Lower lobe of right lung (tissue), 2 donors: ENCODE results near the gene SMIM20. TPM values are rescaled to one million over a fixed set of nuclear protein-coding genes. Genes with fewer than 3 reads are reported as not detected.

Experiments
- ATAC-seq, 2 donors: fragments of 200-7000 bp; cut with Tn5 transposase; one replicate each; pipeline ENCODE4 v1.9.1; 2020 to 2022; ENCODE audit warnings: mild to moderate bottlenecking in 2 of 2, moderate library complexity in 2 of 2
- DNase-seq: peaks from one replicate; pipeline ENCODE4 v3.0.0-alpha.2; 2020
- H3K27ac ChIP-seq: fragments of 200-600 bp; one replicate; pipeline ENCODE4 v1.8.0; 2022
- H3K27me3 ChIP-seq: fragments of 200-600 bp; one replicate; pipeline ENCODE4 v1.8.0; 2022; ENCODE audit warnings: low read depth
- H3K36me3 ChIP-seq: fragments of 200-600 bp; one replicate; pipeline ENCODE4 v1.8.0; 2022; ENCODE audit warnings: mild to moderate bottlenecking
- H3K4me1 ChIP-seq: fragments of 200-600 bp; one replicate; pipeline ENCODE4 v1.8.0; 2022
- H3K4me3 ChIP-seq: fragments of 200-600 bp; one replicate; pipeline ENCODE4 v1.8.0; 2022; ENCODE audit warnings: mild to moderate bottlenecking
- H3K9me3 ChIP-seq: fragments of 200-600 bp; one replicate; pipeline ENCODE4 v1.8.0; 2022
- intact Hi-C: fragments of 100-400 bp; cut with DNase I; formaldehyde crosslinking; loops from one replicate; pipeline ENCODE4 v1.11.0; 2022
- total RNA-seq: library from RNA; stranded (reverse); fragmentation: NEBNext Ultra II Directional; extraction: Animal tissue kit (Norgen Biotek cat#: 25700); gene quantifications from one replicate; pipeline ENCODE4 v1.2.1, GENCODE V29; 2021
- TF ChIP-seq, protein P1 (sequence below): fragments of 200-600 bp; IDR thresholded peaks from one replicate; pipeline ENCODE4 v1.8.0; 2022; ENCODE audit warnings: antibody characterized with exemption, mild to moderate bottlenecking
- donor health status: DM: no; HTN: yes; CAD: no; lungs with severe emphysema.

SMIM20 gene
- total RNA-seq, 1 donor from 2014 or later: 25.7 TPM

DNA sequence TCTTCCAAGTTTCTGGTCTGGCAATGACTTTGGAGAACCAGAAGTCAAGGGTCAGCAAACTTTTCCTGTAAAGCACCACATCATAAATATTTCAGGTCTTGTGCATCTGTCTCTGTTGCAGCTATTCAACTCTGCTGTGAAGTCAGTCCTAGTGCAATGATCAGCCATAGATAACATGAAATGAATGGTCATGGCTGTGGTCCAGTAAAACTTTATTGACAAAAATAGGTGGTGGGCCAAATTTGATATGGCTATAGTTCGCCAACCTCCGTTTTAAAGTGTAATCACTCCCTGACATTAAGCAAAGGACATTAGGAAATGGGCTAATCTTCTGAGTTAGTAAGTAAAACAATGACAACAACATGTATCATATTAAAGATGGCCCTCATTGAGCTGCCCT lies 30.5 kb upstream of the SMIM20 start:
- intact Hi-C loops: no loop called here
- H3K27ac ChIP-seq: no peak overlapping the region
- H3K27me3 ChIP-seq: no peaks in the 10 kb centered on the region
- H3K4me1 ChIP-seq: peaks cover 12% of the 10 kb centered on the region
- DNase-seq (no peak), ATAC-seq (no peak)
- H3K4me3 ChIP-seq: no peak overlapping the region
- no peaks in the 10 kb centered on the region for H3K9me3 ChIP-seq
- TF ChIP-seq, protein P1, sequence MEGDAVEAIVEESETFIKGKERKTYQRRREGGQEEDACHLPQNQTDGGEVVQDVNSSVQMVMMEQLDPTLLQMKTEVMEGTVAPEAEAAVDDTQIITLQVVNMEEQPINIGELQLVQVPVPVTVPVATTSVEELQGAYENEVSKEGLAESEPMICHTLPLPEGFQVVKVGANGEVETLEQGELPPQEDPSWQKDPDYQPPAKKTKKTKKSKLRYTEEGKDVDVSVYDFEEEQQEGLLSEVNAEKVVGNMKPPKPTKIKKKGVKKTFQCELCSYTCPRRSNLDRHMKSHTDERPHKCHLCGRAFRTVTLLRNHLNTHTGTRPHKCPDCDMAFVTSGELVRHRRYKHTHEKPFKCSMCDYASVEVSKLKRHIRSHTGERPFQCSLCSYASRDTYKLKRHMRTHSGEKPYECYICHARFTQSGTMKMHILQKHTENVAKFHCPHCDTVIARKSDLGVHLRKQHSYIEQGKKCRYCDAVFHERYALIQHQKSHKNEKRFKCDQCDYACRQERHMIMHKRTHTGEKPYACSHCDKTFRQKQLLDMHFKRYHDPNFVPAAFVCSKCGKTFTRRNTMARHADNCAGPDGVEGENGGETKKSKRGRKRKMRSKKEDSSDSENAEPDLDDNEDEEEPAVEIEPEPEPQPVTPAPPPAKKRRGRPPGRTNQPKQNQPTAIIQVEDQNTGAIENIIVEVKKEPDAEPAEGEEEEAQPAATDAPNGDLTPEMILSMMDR: no peak
- no peaks in the 10 kb centered on the region for H3K36me3 ChIP-seq

GRCh38 chr4:25884031-25884782 lies 29.8 kb upstream of the SMIM20 start:
- no peak overlapping the region for H3K4me3 ChIP-seq
- H3K9me3 ChIP-seq: no peaks in the 10 kb centered on the region
- H3K36me3 ChIP-seq: no peaks in the 10 kb centered on the region
- peaks cover 12% of the 10 kb centered on the region for H3K4me1 ChIP-seq
- ATAC-seq: no peak
- no peak for DNase-seq
- TF ChIP-seq, protein P1: no peak
- intact Hi-C loops: no loop called here
- no peak overlapping the region for H3K27ac ChIP-seq
- H3K27me3 ChIP-seq: no peaks in the 10 kb centered on the region

GRCh38 chr4:25888781-25889180 lies 25.2 kb upstream of the SMIM20 start:
- intact Hi-C loops: no loop called here

GRCh38 chr4:25889589-25890503 lies 24.2 kb upstream of the SMIM20 start:
- intact Hi-C loops: no loop called here
- H3K4me1 ChIP-seq: no peaks in the 10 kb centered on the region
- TF ChIP-seq, protein P1: no peak
- ATAC-seq (no peak), DNase-seq (no peak)
- no peaks in the 10 kb centered on the region for H3K36me3 ChIP-seq
- H3K27ac ChIP-seq: no peak overlapping the region
- no peaks in the 10 kb centered on the region for H3K9me3 ChIP-seq
- no peak overlapping the region for H3K4me3 ChIP-seq
- H3K27me3 ChIP-seq: no peaks in the 10 kb centered on the region

More at GRCh38 chr4:25888781-25889180, 25.2 kb upstream of the SMIM20 start:
- DNase-seq: no peak
- Histone ChIP-seq H3K27me3 (no peaks in the 10 kb centered on the region), H3K4me3 (no peak overlapping the region), H3K4me1 (no peaks in the 10 kb centered on the region), H3K36me3 (no peaks in the 10 kb centered on the region), H3K27ac (no peak overlapping the region), H3K9me3 (no peaks in the 10 kb centered on the region)
- TF ChIP-seq, protein P1: no peak
- no peak for ATAC-seq

- H3K9me3 ChIP-seq: no peaks in the 10 kb centered on the region
- DNase-seq: no peak
- no peak overlapping the region for H3K27ac ChIP-seq
- no peaks in the 10 kb centered on the region for H3K36me3 ChIP-seq
- intact Hi-C loops: no loop called here
- ATAC-seq: no peak
- no peaks in the 10 kb centered on the region for H3K27me3 ChIP-seq
- H3K4me3 ChIP-seq: no peak overlapping the region
- TF ChIP-seq, protein P1: no peak
- no peaks in the 10 kb centered on the region for H3K4me1 ChIP-seq
These were observed 23.2 kb upstream of the SMIM20 start for GRCh38 chr4:25890571-25891485.
